IPS-18c (cell line): ENCODE results near the gene GRM2.

Experiments
- H3K4me3 ChIP-seq: 2 replicates; pipeline ENCODE4 v1.7.0; 2013; ENCODE audit warnings: low read depth, mild to moderate bottlenecking, low read length, moderate library complexity; ENCODE audit not compliant: insufficient read depth
- H3K9me3 ChIP-seq: one replicate; pipeline ENCODE4 v1.6.1; 2013; ENCODE audit warnings: mild to moderate bottlenecking, low read length, moderate library complexity; ENCODE audit not compliant: control insufficient read depth, insufficient read depth

The GRM2 gene

GRCh38 chr3:51706788-51707731 lies at the start of gene GRM2:
Gene GRM2 (plus strand): TSS chr3:51707068. CDS start chr3:51708984, 1,916 bp downstream.
- peak within 1 kb of the TSS; percentile 74 for H3K4me3 ChIP-seq
- no peaks in the 10 kb centered on the region for H3K9me3 ChIP-seq

GRCh38 chr3:51657234-51657633 lies 49.6 kb upstream of the GRM2 start:
- Histone ChIP-seq H3K4me3 (no peak overlapping the region), H3K9me3 (no peaks in the 10 kb centered on the region)

DNA sequence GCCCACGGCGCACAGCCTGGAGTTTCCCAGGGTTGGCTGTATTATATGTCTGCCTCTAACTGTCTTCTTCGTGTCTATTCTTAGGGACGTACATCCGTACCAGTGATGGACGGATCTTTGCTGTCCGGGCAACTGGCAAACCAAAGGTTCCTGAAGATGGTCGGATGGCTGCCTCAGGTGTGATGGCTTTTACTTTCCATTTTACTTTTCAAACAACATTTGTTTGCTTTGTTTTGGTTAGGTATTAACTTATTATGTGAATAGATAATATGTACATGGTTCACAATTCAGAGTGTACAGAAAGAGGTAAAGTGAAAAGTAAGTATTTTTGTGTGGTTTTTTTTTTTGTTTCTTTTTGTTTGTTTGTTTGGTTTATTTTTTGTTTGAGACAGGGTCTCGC lies 46.9 kb upstream of the GRM2 start:
- H3K4me3 ChIP-seq, result no peak overlapping the region
- no peaks in the 10 kb centered on the region for H3K9me3 ChIP-seq

- no peak overlapping the region for H3K4me3 ChIP-seq
- H3K9me3 ChIP-seq, result no peaks in the 10 kb centered on the region
These were observed 44.4 kb upstream of the GRM2 start for GRCh38 chr3:51662456-51662855.

- Histone ChIP-seq H3K9me3 (no peaks in the 10 kb centered on the region), H3K4me3 (no peak overlapping the region)
These were observed 38.1 kb upstream of the GRM2 start for GRCh38 chr3:51668756-51669155.

DNA sequence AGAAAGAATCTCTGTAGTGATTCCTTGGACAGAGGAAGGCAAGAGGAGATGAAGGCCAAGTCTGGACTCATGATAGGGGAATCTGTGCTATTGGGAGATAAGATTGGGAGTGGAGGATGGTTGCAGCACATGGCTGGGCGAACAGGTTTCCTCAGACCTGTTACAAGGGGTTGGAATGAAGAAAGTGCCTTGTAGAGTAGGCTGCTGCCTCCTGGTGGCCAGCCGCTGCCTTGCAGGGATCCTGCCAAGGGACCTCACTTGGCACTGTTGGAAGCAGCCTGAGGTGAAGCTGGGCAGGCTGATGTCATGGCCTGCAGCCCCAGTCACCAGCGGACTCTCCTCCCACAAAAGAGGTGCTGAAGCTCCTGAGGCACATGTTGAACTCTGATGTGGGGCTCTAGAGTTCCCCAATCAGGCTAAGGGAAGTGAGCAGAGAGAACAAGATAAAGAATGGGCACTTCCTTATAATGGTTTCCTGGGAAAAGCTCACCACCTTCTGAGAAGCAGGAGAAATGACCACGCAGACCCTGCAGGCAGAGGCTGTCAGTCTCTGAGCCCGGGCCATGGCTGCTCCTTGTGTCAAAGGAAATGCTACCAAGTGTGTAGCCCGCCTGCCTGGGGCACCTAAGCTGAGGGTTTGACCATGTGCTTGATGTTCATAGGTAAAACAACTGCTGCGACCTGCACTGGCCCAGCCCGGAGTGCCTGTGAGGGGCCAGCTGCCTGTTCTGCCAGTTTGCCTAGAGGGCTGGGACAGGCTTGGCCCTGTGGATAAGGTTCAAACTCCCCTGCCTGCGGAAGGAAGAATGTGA lies 37.4 kb upstream of the GRM2 start:
- H3K9me3 ChIP-seq, result no peaks in the 10 kb centered on the region
- no peak overlapping the region for H3K4me3 ChIP-seq

DNA sequence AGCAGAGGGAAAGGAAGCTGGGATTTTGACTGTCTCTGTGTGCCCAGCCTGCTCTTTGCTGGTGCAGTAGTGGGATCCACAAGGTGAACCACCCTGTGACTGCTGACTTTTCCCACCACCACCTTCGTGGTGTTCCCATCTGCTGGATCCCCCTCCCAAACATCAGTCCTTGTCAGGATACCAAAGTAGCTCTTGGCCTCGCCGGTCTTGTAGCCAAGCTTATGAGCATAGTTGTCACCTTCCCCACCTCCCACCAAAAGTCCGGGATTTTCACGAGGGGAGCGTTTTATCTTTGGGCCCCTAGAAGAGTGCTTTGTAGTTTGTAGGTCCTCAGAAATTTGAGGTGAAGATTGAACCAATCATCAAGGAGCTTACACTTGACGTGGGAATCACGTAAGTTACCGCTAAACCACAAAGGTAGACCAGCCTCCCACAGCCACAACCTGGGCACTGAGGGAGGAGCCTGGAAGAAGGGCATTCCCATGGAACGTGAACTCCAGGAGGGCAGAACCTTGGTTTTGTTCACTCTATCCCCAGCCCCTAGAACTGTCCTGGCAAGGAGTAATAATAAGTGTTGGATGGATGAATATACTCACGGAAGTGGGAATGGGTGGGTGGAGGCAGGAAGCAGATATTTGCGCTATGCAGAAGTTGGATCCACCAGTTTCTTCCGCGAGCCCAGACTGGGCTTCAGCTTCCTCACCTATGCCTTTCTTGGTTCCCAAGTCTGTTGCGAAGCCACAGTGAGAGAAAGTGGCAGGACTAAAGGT lies 36.6 kb upstream of the GRM2 start:
- Histone ChIP-seq H3K9me3 (no peaks in the 10 kb centered on the region), H3K4me3 (peak overlapping the region; percentile 79)

- Histone ChIP-seq H3K9me3 (no peaks in the 10 kb centered on the region), H3K4me3 (peak within 1 kb of the TSS; percentile 79)
These were observed 35.8 kb upstream of the GRM2 start, which contains the start of gene TEX264 for GRCh38 chr3:51670823-51671733. Gene TEX264 (plus strand): TSS chr3:51671252. CDS start chr3:51674305, 3,053 bp downstream.

DNA sequence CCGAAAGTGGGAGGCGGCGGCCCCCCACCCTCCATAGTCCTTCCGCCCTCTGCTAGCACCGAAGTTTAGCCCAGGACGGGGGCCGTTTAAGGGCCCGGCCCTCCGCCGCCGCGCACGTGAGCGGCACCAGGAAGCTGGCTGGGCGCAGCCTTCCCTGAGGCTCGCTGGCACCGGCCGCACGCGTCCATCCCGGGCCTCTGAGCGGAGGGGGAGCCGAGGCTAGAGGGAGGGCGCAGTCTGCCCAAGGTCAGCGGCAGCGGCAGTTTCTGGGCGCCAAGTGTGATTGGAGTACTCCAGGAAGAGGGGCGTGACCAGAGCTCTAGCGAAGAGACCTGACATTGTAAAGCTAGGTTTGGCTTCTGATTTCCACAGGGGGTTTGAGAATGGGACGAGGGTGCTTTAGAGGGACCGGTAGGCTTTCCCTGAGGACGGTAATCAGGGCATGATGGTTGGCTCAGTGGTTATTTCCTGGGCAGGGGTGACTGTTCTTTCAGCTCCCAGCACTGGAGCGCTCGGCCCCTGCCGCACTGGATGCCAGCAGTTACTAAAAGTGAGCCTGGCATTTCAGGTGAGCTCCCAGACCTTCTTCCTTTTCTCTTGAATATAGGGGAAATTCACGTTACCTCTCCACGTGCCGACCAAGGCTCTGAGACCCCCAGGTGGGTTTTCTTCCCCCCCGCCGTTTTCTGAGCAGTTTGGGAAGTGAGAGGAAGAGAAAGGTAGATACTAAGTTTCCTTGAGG lies 35.0 kb upstream of the GRM2 start:
- peak overlapping the region; percentile 79 for H3K4me3 ChIP-seq
- no peaks in the 10 kb centered on the region for H3K9me3 ChIP-seq

- H3K4me3 ChIP-seq, result no peak overlapping the region
- H3K9me3 ChIP-seq, result no peaks in the 10 kb centered on the region
These were observed 33.6 kb upstream of the GRM2 start for GRCh38 chr3:51673181-51673801.

DNA sequence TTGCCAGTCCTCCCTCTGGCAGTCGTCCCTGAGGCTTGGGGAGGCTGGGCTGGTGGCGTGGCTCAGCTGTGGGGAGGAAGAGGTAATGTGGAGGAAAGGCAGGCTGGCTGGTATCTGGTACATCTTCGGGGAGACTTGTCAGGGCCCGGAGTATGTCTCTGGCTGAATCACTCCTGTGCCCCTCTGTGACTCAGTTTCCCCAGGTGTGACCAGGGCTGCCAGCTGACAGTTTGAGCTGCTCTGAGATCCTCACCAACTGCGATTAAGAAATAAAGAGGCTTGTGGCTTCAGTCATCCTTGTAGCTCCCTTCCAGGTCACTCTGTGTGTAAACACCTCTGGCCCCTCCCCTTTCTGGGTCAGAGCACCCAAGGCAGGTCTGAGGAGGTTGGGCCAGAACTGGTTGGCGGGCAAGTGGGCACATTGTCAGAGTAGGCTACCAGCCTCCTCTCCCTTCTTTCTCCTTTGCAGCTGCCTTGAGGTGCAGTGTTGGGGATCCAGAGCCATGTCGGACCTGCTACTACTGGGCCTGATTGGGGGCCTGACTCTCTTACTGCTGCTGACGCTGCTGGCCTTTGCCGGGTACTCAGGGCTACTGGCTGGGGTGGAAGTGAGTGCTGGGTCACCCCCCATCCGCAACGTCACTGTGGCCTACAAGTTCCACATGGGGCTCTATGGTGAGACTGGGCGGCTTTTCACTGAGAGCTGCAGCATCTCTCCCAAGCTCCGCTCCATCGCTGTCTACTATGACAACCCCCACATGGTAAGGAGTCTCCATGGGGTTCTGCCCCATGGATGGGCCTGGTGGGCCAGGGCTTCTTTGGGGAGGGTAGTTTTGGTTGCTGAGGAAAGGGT lies 32.8 kb upstream of the GRM2 start:
- Histone ChIP-seq H3K4me3 (no peak overlapping the region), H3K9me3 (no peaks in the 10 kb centered on the region)

DNA sequence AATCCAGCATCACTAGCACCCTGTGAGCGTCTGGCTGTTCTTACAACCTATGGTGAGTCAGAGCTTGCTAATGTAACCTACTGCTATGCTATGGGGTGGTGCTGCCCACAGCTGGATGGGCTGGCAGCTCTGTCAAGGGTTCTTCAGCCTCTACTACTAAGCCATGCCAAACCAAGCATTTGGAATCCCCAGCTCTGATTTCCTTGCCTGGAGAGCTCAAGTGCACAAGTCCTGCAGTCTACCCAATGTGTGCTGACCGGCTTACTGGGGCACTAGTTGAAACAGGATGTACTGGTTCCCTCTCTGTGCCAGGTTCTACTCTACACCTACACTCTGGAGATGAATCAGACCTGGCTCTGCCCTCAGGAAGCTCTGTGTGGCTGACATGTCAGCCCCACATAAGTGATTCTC lies 31.7 kb upstream of the GRM2 start:
- no peaks in the 10 kb centered on the region for H3K9me3 ChIP-seq
- H3K4me3 ChIP-seq, result no peak overlapping the region

- Histone ChIP-seq H3K4me3 (no peak overlapping the region), H3K9me3 (no peaks in the 10 kb centered on the region)
These were observed 30.7 kb upstream of the GRM2 start for GRCh38 chr3:51676102-51676640.

DNA sequence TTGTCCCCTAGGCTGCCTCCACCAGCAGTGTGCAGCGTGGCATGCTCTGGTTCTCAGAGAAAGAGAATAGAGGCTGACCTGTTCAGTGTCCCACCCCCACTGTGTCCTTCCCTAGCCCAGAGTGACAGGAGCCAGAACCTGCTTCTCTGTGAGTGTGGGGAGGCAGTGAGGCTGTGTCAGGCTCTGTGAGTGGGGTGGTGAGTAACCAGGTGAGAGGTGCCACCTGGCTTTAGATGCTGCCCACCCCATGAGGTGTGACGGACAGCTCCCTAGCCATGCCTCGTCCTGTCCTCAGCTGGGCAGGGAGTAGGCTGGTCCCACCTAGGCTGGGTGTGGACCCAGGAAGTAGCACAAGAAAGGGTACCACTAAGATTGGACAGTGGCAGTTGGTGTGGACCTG lies 29.5 kb upstream of the GRM2 start:
- no peaks in the 10 kb centered on the region for H3K9me3 ChIP-seq
- no peak overlapping the region for H3K4me3 ChIP-seq
